Measurements from ENCODE around the gene CFAP74.

- TF ChIP-seq CTCF (IDR thresholded peaks at IDR 0.05), result no peak
- no peak for TF ChIP-seq POLR2A (IDR thresholded peaks at IDR 0.05)
These were observed 13.4 kb downstream of the CFAP74 start for GRCh38 chr1:1990222-1990621.

Data from testis (tissue), 2 donors.